Measurements from ENCODE around the gene TNS1. TPM values are rescaled to one million over a fixed set of nuclear protein-coding genes. Genes with fewer than 3 reads are reported as not detected.
A peak's percentile ranks its signal among the peaks of the same experiment; 100 is the strongest.

TNS1 gene
- total RNA-seq, 1 experiment from 2014 or later = 3.4 TPM

- Histone ChIP-seq H3K9me3 (ENCODE audit: control insufficient read depth, low read depth, low read length) (no peaks in the 10 kb centered on the region), H2BK15ac (ENCODE audit: low read depth, low read length) (no peak overlapping the region)
- no peak overlapping the region for H3K27ac Mint-ChIP-seq
Measured at GRCh38 chr2:217878915-217879590, 123.7 kb downstream of the TNS1 start.

More at GRCh38 chr2:217878915-217879590, 123.7 kb downstream of the TNS1 start:
- Histone ChIP-seq H4K8ac (replicated peaks; ENCODE audit: insufficient read length, low read depth, low read length) (no peak overlapping the region), H4K91ac (ENCODE audit: insufficient read length, low read depth, low read length) (no peak overlapping the region), H3K18ac (ENCODE audit: insufficient read length, low read depth, low read length) (no peak overlapping the region), H3T11ph (ENCODE audit: low read length) (no peak overlapping the region), H3K4ac (ENCODE audit: low read depth, low read length) (no peak overlapping the region), H3K9ac (ENCODE audit: extremely low read depth, insufficient read length, low read length) (no peak overlapping the region), H2AFZ (ENCODE audit: low read length) (no peak overlapping the region), H2AK5ac (ENCODE audit: insufficient read length, low read length) (no peak overlapping the region), H3K4me2 (ENCODE audit: insufficient read depth, insufficient read length, low read length) (no peak overlapping the region), H3K23me2 (ENCODE audit: insufficient read length, low read depth, low read length, poor library complexity, severe bottlenecking) (no peaks in the 10 kb centered on the region), H2BK20ac (ENCODE audit: low read depth, low read length, poor library complexity, severe bottlenecking) (no peak overlapping the region), H2BK120ac (ENCODE audit: low read depth, low read length, poor library complexity, severe bottlenecking) (no peak overlapping the region), H3K79me1 (ENCODE audit: insufficient read depth, low read depth, low read length, poor library complexity, severe bottlenecking) (no peaks in the 10 kb centered on the region), H2BK5ac (ENCODE audit: insufficient read length, low read length) (no peak overlapping the region), H3K14ac (ENCODE audit: insufficient read depth, low read length) (no peak overlapping the region), H3K27me3 (ENCODE audit: insufficient read depth, low read length) (no peaks in the 10 kb centered on the region), H2BK12ac (ENCODE audit: insufficient read length, low read depth, low read length) (no peak overlapping the region), H3K79me2 (ENCODE audit: insufficient read depth, low read length) (no peaks in the 10 kb centered on the region), H4K5ac (ENCODE audit: insufficient read length, low read depth, low read length) (no peak overlapping the region), H3K56ac (ENCODE audit: insufficient read length, low read depth, low read length) (no peak overlapping the region), H3K27ac (ENCODE audit: insufficient read length, low read depth, low read length) (no peak overlapping the region), H4K20me1 (ENCODE audit: control insufficient read depth, insufficient read depth, insufficient read length) (no peaks in the 10 kb centered on the region), H3K23ac (ENCODE audit: insufficient read length, low read depth, low read length) (no peak overlapping the region), H3K4me1 (ENCODE audit: insufficient read depth, low read length) (no peaks in the 10 kb centered on the region)
- peak; percentile 59 for DNase-seq
- TF ChIP-seq CTCF (conservative IDR thresholded peaks at IDR 0.05) = peak; percentile 56
- no peaks in the 10 kb centered on the region for H3K9me3 Mint-ChIP-seq
- no peaks in the 10 kb centered on the region; a peak in 1 of 7 replicates for H3K36me3 Mint-ChIP-seq (ENCODE audit: insufficient read depth in 1 of 3, low read depth in 3 of 3)
- peaks cover 11 to 21% of the 10 kb centered on the region in 2 experiments for H3K4me1 Mint-ChIP-seq
- H3K27me3 Mint-ChIP-seq (ENCODE audit: low read depth) = no peaks in the 10 kb centered on the region; the same call in none of the 2 replicates
- WGBS (ENCODE audit: extremely low coverage, insufficient read length, low lambda C conversion rate) = 100% methylated on average over 2 of the region's 15 CpGs
- H3K4me3 Mint-ChIP-seq = no peak overlapping the region
